VCaP (cell line): ENCODE measurements around the gene DAZAP2.

Experiments used
- H3K27ac ChIP-seq: fragments of 450-650 bp; 2 replicates; pipeline ENCODE4 v1.5.1; 2017
- TF ChIP-seq, protein P1 (sequence below): fragments of 450-650 bp; conservative IDR thresholded peaks from 2 replicates; pipeline ENCODE4 v1.5.1; 2017; ENCODE audit warnings: mild to moderate bottlenecking, moderate library complexity

Gene DAZAP2

GRCh38 chr12:51229116-51229809 lies 9.4 kb upstream of the DAZAP2 start:
- no peak overlapping the region for H3K27ac ChIP-seq
- TF ChIP-seq, protein P1, sequence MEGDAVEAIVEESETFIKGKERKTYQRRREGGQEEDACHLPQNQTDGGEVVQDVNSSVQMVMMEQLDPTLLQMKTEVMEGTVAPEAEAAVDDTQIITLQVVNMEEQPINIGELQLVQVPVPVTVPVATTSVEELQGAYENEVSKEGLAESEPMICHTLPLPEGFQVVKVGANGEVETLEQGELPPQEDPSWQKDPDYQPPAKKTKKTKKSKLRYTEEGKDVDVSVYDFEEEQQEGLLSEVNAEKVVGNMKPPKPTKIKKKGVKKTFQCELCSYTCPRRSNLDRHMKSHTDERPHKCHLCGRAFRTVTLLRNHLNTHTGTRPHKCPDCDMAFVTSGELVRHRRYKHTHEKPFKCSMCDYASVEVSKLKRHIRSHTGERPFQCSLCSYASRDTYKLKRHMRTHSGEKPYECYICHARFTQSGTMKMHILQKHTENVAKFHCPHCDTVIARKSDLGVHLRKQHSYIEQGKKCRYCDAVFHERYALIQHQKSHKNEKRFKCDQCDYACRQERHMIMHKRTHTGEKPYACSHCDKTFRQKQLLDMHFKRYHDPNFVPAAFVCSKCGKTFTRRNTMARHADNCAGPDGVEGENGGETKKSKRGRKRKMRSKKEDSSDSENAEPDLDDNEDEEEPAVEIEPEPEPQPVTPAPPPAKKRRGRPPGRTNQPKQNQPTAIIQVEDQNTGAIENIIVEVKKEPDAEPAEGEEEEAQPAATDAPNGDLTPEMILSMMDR: no peak

- TF ChIP-seq, protein P1: no peak
- H3K27ac ChIP-seq: no peak overlapping the region
Observed at GRCh38 chr12:51232642-51233041, 6.0 kb upstream of the DAZAP2 start.

DNA sequence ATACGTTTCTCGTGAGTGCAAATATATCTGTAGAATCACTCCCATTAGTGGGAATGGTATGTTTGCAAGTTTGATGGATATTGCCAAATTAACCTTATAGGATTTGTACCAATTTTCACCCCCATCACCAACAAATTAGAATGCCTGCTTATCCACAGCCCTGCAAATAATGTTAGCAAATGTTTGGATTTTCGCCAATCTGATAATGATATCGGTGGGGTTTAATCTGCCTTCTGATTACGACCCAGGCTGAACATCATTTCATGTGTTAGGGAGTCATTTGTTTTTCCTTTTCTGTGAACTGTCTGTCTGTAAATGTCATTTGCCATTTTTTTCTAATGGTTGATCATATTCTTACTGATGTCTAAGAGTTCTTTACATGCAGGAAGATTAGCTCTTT lies 4.1 kb upstream of the DAZAP2 start:
- TF ChIP-seq, protein P1: no peak
- peak overlapping the region; percentile 5; the same call in 1 of the 2 replicates for H3K27ac ChIP-seq

- TF ChIP-seq, protein P1: no peak
- H3K27ac ChIP-seq: peak overlapping the region; percentile 99
Observed at GRCh38 chr12:51238037-51238509, 553 bp upstream of the DAZAP2 start.

DNA sequence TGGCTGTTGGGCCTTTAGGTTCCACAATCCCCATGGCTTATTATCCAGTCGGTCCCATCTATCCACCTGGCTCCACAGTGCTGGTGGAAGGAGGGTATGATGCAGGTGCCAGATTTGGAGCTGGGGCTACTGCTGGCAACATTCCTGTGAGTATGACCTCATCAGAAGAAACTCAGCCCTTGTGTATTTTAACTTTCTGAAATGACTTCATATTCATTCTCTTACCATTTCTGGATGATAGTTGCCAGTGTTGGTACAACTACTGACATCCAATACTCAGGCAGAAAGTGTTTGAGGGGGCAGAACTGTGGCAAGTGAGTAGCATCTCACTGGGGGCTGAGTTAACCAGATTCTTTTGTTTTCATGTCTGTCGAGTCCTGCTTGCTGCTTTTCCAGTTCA lies 2.3 kb downstream of the DAZAP2 start:
- TF ChIP-seq, protein P1: no peak
- H3K27ac ChIP-seq: no peak overlapping the region

DNA sequence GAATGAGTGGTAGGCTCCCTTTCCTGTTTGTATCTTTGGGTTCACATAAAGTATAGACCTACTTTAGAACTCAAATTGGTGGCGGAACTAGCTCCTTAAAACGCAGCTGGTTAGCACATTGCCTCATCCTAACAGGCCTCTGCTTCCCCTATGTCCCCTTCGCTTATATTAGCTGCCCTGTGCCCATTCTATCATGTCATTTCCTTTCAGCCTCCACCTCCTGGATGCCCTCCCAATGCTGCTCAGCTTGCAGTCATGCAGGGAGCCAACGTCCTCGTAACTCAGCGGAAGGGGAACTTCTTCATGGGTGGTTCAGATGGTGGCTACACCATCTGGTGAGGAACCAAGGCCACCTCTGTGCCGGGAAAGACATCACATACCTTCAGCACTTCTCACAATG lies 3.5 kb downstream of the DAZAP2 start:
- no peak overlapping the region for H3K27ac ChIP-seq
- TF ChIP-seq, protein P1: no peak

GRCh38 chr12:51242876-51243275 lies 4.2 kb downstream of the DAZAP2 start:
- TF ChIP-seq, protein P1: no peak
- no peak overlapping the region for H3K27ac ChIP-seq
